Right lobe of liver (tissue), 6 donors: ENCODE data around the gene AMN1. TPM values are rescaled to one million over a fixed set of nuclear protein-coding genes. Genes with fewer than 3 reads are reported as not detected.
A peak's percentile ranks its signal among the peaks of the same experiment; 100 is the strongest.

Experiments used
- ATAC-seq, 4 donors: fragments of 200-7000 bp; cut with Tn5 transposase; one replicate each; pipeline ENCODE4 v1.9.1; 2020; ENCODE audit warnings: mild to moderate bottlenecking in 4 of 4, moderate library complexity in 4 of 4
- DNase-seq, 3 donors: peaks; one replicate each; pipeline ENCODE4 v3.0.0-alpha.2; 2020
- H3K27ac ChIP-seq, 3 donors: fragments of 200-600 bp; one replicate each; pipeline ENCODE4 v1.8.0; 2022
- H3K27me3 ChIP-seq, 2 donors: fragments of 200-600 bp; one replicate each; pipeline ENCODE4 v1.8.0; 2022
- H3K36me3 ChIP-seq, 4 donors: fragments of 200-600 bp; sonication (generic) in 1 of 4; one replicate each; pipeline versions ENCODE4 v1.5.1 to v1.8.0; 2017 to 2022; ENCODE audit warnings: control low read depth in 1 of 4
- H3K4me1 ChIP-seq, 4 donors: fragments of 200-600 bp; sonication (generic) in 1 of 4; one replicate each; pipeline versions ENCODE4 v1.5.1 to v1.8.0; 2017 to 2022; ENCODE audit warnings: control low read depth in 1 of 4
- H3K4me3 ChIP-seq, 3 donors: fragments of 200-600 bp; one replicate each; pipeline ENCODE4 v1.8.0; 2022
- H3K9me3 ChIP-seq, 4 donors: fragments of 200-600 bp; sonication (generic) in 1 of 4; one replicate each; pipeline versions ENCODE4 v1.5.1 to v1.8.0; 2017 to 2022; ENCODE audit warnings: control low read depth in 1 of 4
- POLR2A ChIP-seq: fragments of 450-650 bp; IDR thresholded peaks from one replicate; pipeline ENCODE4 v1.6.1; 2017; ENCODE audit warnings: antibody characterized with exemption, mild to moderate bottlenecking
- WGBS: methylation state at CpG from one replicate; pipeline ENCODE4 v1.1.6; 2018; ENCODE audit warnings: low coverage, low lambda C conversion rate; ENCODE audit not compliant: insufficient coverage; ENCODE audit errors: missing lambda C conversion rate; 5-methylcytosine and 5-hydroxymethylcytosine counted together
- intact Hi-C, 2 donors: fragments of 100-400 bp; cut with DNase I; formaldehyde crosslinking; loops; one replicate each; pipeline versions ENCODE4 v1.11.2 to v1.14.1; 2022
- total RNA-seq, 6 experiments: library from RNA; depleted of rRNA in 2 of 6; stranded (reverse); fragments of >200 nt in 2 of 6; fragmentation: NEBNext Ultra II Directional in 3 of 6; extraction: Animal tissue kit (Norgen Biotek cat#: 25700) in 3 of 6; gene quantifications; one replicate each; pipeline versions ENCODE4 v1.1.0 to v1.2.4, GENCODE V29; 2016 to 2023
- TF ChIP-seq, protein P1 (sequence below), 4 donors: fragments of 200-600 bp in 3 of 4; fragments of 450-650 bp in 1 of 4; IDR thresholded peaks; one replicate each; pipeline versions ENCODE4 v1.5.1 to v1.8.0; 2016 to 2022; ENCODE audit warnings: antibody characterized with exemption in 4 of 4, mild to moderate bottlenecking in 2 of 4
- donor health status: DM: no; HTN: yes; CAD: no.
- donor health status: DM: no; HTN: no; CAD: no.
- donor health status: DM: no; HTN: no; CAD: no.
- donor health status: DM: no; HTN: yes; CAD: no.
- donor health status: DM: no; HTN: yes; CAD: no.

AMN1 gene
- total RNA-seq, 6 experiments from 2014 or later: 1.2 to 7.3 (median 2.8) TPM

GRCh38 chr12:31631023-31631724 lies 97.6 kb downstream of the AMN1 start:
- TF ChIP-seq, protein P1, sequence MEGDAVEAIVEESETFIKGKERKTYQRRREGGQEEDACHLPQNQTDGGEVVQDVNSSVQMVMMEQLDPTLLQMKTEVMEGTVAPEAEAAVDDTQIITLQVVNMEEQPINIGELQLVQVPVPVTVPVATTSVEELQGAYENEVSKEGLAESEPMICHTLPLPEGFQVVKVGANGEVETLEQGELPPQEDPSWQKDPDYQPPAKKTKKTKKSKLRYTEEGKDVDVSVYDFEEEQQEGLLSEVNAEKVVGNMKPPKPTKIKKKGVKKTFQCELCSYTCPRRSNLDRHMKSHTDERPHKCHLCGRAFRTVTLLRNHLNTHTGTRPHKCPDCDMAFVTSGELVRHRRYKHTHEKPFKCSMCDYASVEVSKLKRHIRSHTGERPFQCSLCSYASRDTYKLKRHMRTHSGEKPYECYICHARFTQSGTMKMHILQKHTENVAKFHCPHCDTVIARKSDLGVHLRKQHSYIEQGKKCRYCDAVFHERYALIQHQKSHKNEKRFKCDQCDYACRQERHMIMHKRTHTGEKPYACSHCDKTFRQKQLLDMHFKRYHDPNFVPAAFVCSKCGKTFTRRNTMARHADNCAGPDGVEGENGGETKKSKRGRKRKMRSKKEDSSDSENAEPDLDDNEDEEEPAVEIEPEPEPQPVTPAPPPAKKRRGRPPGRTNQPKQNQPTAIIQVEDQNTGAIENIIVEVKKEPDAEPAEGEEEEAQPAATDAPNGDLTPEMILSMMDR (IDR thresholded peaks at IDR 0.05): no peak
- TF ChIP-seq POLR2A: no peak
- Histone ChIP-seq H3K4me1 (no peaks in the 10 kb centered on the region), H3K36me3 (no peaks in the 10 kb centered on the region), H3K4me3 (no peak overlapping the region), H3K27ac (no peak overlapping the region), H3K27me3 (no peaks in the 10 kb centered on the region), H3K9me3 (no peaks in the 10 kb centered on the region)
- intact Hi-C loops: no loop called here
- WGBS: 77% methylated on average over 6 of the region's 6 CpGs
- ATAC-seq (no peak), DNase-seq (no peak)

DNA sequence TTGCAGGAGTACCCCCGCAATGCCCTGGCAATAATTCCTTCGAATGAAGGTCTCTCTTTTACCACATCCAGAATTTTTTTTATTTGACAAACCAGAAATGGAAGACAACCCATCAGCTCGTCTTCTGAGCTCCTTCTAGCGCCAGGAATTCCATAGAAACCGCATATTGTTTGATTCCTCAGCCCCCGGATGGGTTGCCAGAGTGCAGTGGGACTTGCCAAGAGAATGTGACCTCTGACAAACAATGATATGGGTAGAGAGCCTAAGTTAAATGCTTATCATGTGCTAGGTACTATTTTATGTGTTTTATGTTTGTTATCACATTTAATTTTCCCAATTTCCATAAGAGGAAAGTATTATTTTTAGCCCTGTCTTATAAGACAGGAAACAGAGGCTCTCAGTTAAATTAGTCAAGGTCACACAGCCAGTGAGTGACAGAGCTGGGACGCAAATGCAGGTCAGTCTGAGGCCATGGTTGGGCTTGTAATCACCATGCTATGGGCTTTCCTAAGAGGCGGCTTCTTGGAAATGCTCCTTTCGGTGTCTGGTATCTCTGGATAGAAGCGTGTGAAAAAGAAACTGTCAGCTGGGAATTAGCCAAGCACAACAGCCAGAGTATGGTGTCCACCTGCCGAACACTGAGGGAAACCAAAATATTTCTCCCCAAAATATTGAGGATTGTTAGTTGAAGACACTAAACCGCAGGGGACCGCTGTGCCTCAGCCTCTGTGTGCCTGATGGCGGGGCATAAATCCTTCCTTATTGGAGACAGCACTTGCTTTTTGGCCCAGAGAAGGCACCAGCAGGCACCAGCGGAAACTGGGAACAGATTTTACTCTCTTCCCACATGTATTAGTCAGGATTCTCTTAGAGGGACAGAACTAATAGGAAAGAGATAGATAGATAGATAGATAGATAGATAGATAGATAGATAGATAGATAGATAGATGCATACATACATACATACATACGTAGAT lies 98.8 kb downstream of the AMN1 start:
- no peak for DNase-seq
- H3K27ac ChIP-seq: peak overlapping the region in 2 of 3 donors; percentile 3 to 29

DNA sequence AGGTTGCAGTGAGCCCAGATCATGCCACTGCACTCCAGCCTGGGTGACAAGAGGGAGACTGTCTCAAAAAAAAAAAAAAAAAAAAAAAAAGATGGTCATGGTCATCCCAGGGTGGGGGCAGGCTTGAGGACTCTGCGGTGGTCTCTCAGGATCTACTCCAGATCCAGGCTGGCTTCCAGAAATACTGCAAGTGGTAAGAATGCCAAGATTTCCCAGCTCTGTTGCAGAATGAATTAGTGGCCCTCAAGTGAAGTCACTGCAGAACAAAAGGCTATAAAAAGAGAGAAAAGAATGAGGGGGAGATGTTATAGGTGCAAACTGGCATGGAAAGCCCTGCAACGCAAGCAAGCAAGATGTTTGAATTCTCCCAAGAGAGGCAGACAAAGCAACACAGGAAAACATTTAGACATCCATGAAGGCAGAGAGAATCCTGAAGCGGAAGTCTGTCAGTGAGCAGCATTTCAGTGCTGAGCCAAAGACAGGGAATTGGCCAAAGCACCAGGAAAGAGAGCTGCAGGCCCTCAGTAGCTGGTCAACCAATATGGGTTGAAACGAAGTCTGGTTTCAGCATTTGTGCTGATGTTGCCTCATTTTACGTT lies 101.3 kb downstream of the AMN1 start:
- ATAC-seq: no peak

More for the DNA sequence above, 98.8 kb downstream of the AMN1 start:
- WGBS: 41% methylated on average over 14 of the region's 16 CpGs
- TF ChIP-seq POLR2A: no peak
- TF ChIP-seq, protein P1 (IDR thresholded peaks at IDR 0.05): no peak
- intact Hi-C loops: no loop called here
- Histone ChIP-seq H3K27me3 (no peaks in the 10 kb centered on the region), H3K36me3 (no peaks in the 10 kb centered on the region), H3K4me3 (no peak overlapping the region), H3K9me3 (no peaks in the 10 kb centered on the region), H3K4me1 (no peaks in the 10 kb centered on the region)
- peak; percentile 74 to 90 (median 83) for ATAC-seq

More for the DNA sequence above, 101.3 kb downstream of the AMN1 start:
- WGBS: 69% methylated on average over 3 of the region's 5 CpGs
- Histone ChIP-seq H3K27me3 (no peaks in the 10 kb centered on the region), H3K36me3 (no peaks in the 10 kb centered on the region), H3K9me3 (no peaks in the 10 kb centered on the region), H3K27ac (no peak overlapping the region), H3K4me1 (no peaks in the 10 kb centered on the region), H3K4me3 (no peak overlapping the region)
- TF ChIP-seq, protein P1 (IDR thresholded peaks at IDR 0.05): no peak
- no peak for TF ChIP-seq POLR2A
- intact Hi-C loops: no loop called here
- DNase-seq: no peak
